Central memory CD8-positive, alpha-beta T cell (primary cell): Measurements from ENCODE around the gene ZNF672.
"Not testable (repeated sequence)": the region's sequence is repeated elsewhere in the genome, so short reads cannot be mapped to it uniquely, and the experiment has no call there.

Experiments
- ATAC-seq: fragments of 150-1000 bp; cut with Tn5 transposase; replicated peaks from 2 replicates; pipeline ENCODE4 v1.10.0; 2022; ENCODE audit warnings: mild to moderate bottlenecking, moderate FRiP score, moderate number of reproducible peaks; ENCODE audit not compliant: poor library complexity, severe bottlenecking; ENCODE audit errors: extremely low read depth
- DNase-seq, 2 donors: peaks; one replicate each; pipeline ENCODE4 v3.0.0; 2021; ENCODE audit warnings: low spot score in 2 of 2
- H3K27ac Mint-ChIP-seq: one replicate; pipeline ENCODE4 v1.8.0; 2022; ENCODE audit warnings: low read depth, mild to moderate bottlenecking, moderate library complexity, mixed read lengths
- H3K27me3 Mint-ChIP-seq: one replicate; pipeline ENCODE4 v1.8.0; 2022; ENCODE audit warnings: mixed read lengths
- H3K36me3 Mint-ChIP-seq: one replicate; pipeline ENCODE4 v1.8.0; 2022; ENCODE audit warnings: mild to moderate bottlenecking, moderate library complexity, mixed read lengths; ENCODE audit not compliant: insufficient read depth
- H3K4me1 Mint-ChIP-seq: one replicate; pipeline ENCODE4 v1.8.0; 2022; ENCODE audit warnings: mixed read lengths
- H3K4me3 Mint-ChIP-seq: one replicate; pipeline ENCODE4 v1.8.0; 2022; ENCODE audit warnings: mild to moderate bottlenecking, moderate library complexity, mixed read lengths
- H3K9me3 Mint-ChIP-seq: one replicate; pipeline ENCODE4 v1.8.0; 2022; ENCODE audit warnings: mixed read lengths

The ZNF672 gene

GRCh38 chr1:248837781-248838356 is at the start of gene ZNF672:
ZNF672 (plus strand) TSS chr1:248838224; CDS start chr1:248847275, 9,051 bp downstream.
- Mint-ChIP-seq H3K27ac (no peak within 1 kb of the TSS), H3K9me3 (no peaks in the 10 kb centered on the region), H3K36me3 (peaks cover 13% of the 10 kb centered on the region), H3K27me3 (no peaks in the 10 kb centered on the region), H3K4me3 (no peak within 1 kb of the TSS), H3K4me1 (peaks cover 24% of the 10 kb centered on the region)
- ATAC-seq, result peak; percentile 83
- peak; percentile 86 to 88 for DNase-seq

- Mint-ChIP-seq H3K4me3 (no peak overlapping the region), H3K4me1 (no peaks in the 10 kb centered on the region), H3K27ac (no peak overlapping the region), H3K27me3 (peaks cover 30% of the 10 kb centered on the region), H3K9me3 (no peaks in the 10 kb centered on the region), H3K36me3 (peaks cover 2% of the 10 kb centered on the region)
- no peak for ATAC-seq
- no peak for DNase-seq
These were observed 49.7 kb upstream of the ZNF672 start for GRCh38 chr1:248788327-248788726.

GRCh38 chr1:248789337-248789736 is 48.7 kb upstream of the ZNF672 start:
- not testable (repeated sequence) for DNase-seq, H3K4me1 Mint-ChIP-seq, ATAC-seq

GRCh38 chr1:248790456-248790855 is 47.6 kb upstream of the ZNF672 start:
- H3K9me3 Mint-ChIP-seq, result peaks cover 6% of the 10 kb centered on the region
- no peak overlapping the region for H3K27ac Mint-ChIP-seq
- H3K4me1 Mint-ChIP-seq, result no peaks in the 10 kb centered on the region
- no peak overlapping the region for H3K4me3 Mint-ChIP-seq
- no peak for DNase-seq
- ATAC-seq, result no peak
- peaks cover 2% of the 10 kb centered on the region for H3K36me3 Mint-ChIP-seq
- H3K27me3 Mint-ChIP-seq, result peaks cover 21% of the 10 kb centered on the region

More at GRCh38 chr1:248789337-248789736, 48.7 kb upstream of the ZNF672 start:
- H3K4me3 Mint-ChIP-seq, H3K27ac Mint-ChIP-seq, H3K36me3 Mint-ChIP-seq, H3K9me3 Mint-ChIP-seq: not testable (repeated sequence)
- peaks cover 21% of the 10 kb centered on the region for H3K27me3 Mint-ChIP-seq

GRCh38 chr1:248791010-248791409 is 47.0 kb upstream of the ZNF672 start:
- Mint-ChIP-seq H3K27ac (no peak overlapping the region), H3K9me3 (peaks cover 6% of the 10 kb centered on the region), H3K36me3 (peaks cover 4% of the 10 kb centered on the region), H3K4me3 (no peak overlapping the region), H3K27me3 (peaks cover 21% of the 10 kb centered on the region), H3K4me1 (no peaks in the 10 kb centered on the region)
- DNase-seq (no peak), ATAC-seq (no peak)

- ATAC-seq, result no peak
These were observed 45.7 kb upstream of the ZNF672 start for GRCh38 chr1:248792342-248792741.

GRCh38 chr1:248793592-248793991 is 44.4 kb upstream of the ZNF672 start:
- no peaks in the 10 kb centered on the region for H3K4me1 Mint-ChIP-seq
- peaks cover 23% of the 10 kb centered on the region for H3K27me3 Mint-ChIP-seq
- H3K36me3 Mint-ChIP-seq, result peaks cover 1% of the 10 kb centered on the region
- H3K4me3 Mint-ChIP-seq, result no peak overlapping the region
- H3K27ac Mint-ChIP-seq, result no peak overlapping the region
- ATAC-seq (no peak), DNase-seq (no peak)
- peaks cover 6% of the 10 kb centered on the region for H3K9me3 Mint-ChIP-seq

More at GRCh38 chr1:248792342-248792741, 45.7 kb upstream of the ZNF672 start:
- H3K27me3 Mint-ChIP-seq, result peaks cover 23% of the 10 kb centered on the region
- peaks cover 1% of the 10 kb centered on the region for H3K36me3 Mint-ChIP-seq
- no peak overlapping the region for H3K27ac Mint-ChIP-seq
- H3K9me3 Mint-ChIP-seq, result peaks cover 6% of the 10 kb centered on the region
- H3K4me1 Mint-ChIP-seq, result no peaks in the 10 kb centered on the region
- DNase-seq, result no peak
- no peak overlapping the region for H3K4me3 Mint-ChIP-seq

- peaks cover 31% of the 10 kb centered on the region for H3K27me3 Mint-ChIP-seq
- ATAC-seq, H3K27ac Mint-ChIP-seq, H3K4me3 Mint-ChIP-seq, H3K9me3 Mint-ChIP-seq, DNase-seq, H3K36me3 Mint-ChIP-seq, H3K4me1 Mint-ChIP-seq: not testable (repeated sequence)
These were observed 43.4 kb upstream of the ZNF672 start for GRCh38 chr1:248794663-248795062.

- no peaks in the 10 kb centered on the region for H3K4me1 Mint-ChIP-seq
- H3K36me3 Mint-ChIP-seq, result peaks cover 1% of the 10 kb centered on the region
- H3K27ac Mint-ChIP-seq, result no peak overlapping the region
- H3K27me3 Mint-ChIP-seq, result peaks cover 65% of the 10 kb centered on the region
- peaks cover 5% of the 10 kb centered on the region for H3K9me3 Mint-ChIP-seq
- no peak overlapping the region for H3K4me3 Mint-ChIP-seq
- DNase-seq, result no peak
- ATAC-seq, result no peak
These were observed 39.2 kb upstream of the ZNF672 start for GRCh38 chr1:248798791-248799190.

GRCh38 chr1:248800459-248800858 is 37.6 kb upstream of the ZNF672 start:
- no peak for DNase-seq
- no peak for ATAC-seq
- Mint-ChIP-seq H3K36me3 (peaks cover 1% of the 10 kb centered on the region), H3K27me3 (peaks cover 69% of the 10 kb centered on the region), H3K4me3 (no peak overlapping the region), H3K27ac (no peak overlapping the region), H3K4me1 (no peaks in the 10 kb centered on the region), H3K9me3 (no peaks in the 10 kb centered on the region)

GRCh38 chr1:248802454-248802853 is 35.6 kb upstream of the ZNF672 start:
- Mint-ChIP-seq H3K36me3 (no peaks in the 10 kb centered on the region), H3K9me3 (no peaks in the 10 kb centered on the region), H3K4me3 (no peak overlapping the region), H3K4me1 (no peaks in the 10 kb centered on the region), H3K27me3 (peaks cover 61% of the 10 kb centered on the region), H3K27ac (no peak overlapping the region)
- DNase-seq (no peak), ATAC-seq (no peak)

- H3K4me3 Mint-ChIP-seq, H3K4me1 Mint-ChIP-seq, ATAC-seq, DNase-seq, H3K36me3 Mint-ChIP-seq, H3K9me3 Mint-ChIP-seq, H3K27ac Mint-ChIP-seq: not testable (repeated sequence)
- H3K27me3 Mint-ChIP-seq, result peaks cover 50% of the 10 kb centered on the region
These were observed 34.5 kb upstream of the ZNF672 start for GRCh38 chr1:248803501-248803900.

GRCh38 chr1:248804771-248805681 is 33.0 kb upstream of the ZNF672 start:
- no peak overlapping the region for H3K27ac Mint-ChIP-seq
- peaks cover 35% of the 10 kb centered on the region for H3K27me3 Mint-ChIP-seq
- no peak overlapping the region for H3K4me3 Mint-ChIP-seq
- H3K36me3 Mint-ChIP-seq, result peaks cover 4% of the 10 kb centered on the region
- ATAC-seq (peak; percentile 46), DNase-seq (no peak)
- no peaks in the 10 kb centered on the region for H3K9me3 Mint-ChIP-seq
- H3K4me1 Mint-ChIP-seq, result no peaks in the 10 kb centered on the region
